Measurements from ENCODE around the gene GREM1. TPM values are rescaled to one million over a fixed set of nuclear protein-coding genes. Genes with fewer than 3 reads are reported as not detected.

GREM1 gene
- total and polyA plus RNA-seq, 2 of the 8 experiments (the other 6 are each of a cell fraction or from before 2014, with no cell fraction given) = 0.12 to 1.1 TPM

GRCh38 chr15:32723171-32723948 lies 5.6 kb downstream of the GREM1 start:
- DNase-seq (ENCODE audit: low read depth in 1 of 2, low spot score in 2 of 2) (no peak), FAIRE-seq (no peak)
- no peak overlapping the region for H4K8ac ChIP-seq (ENCODE audit: extremely low read depth, insufficient read depth, low read length)
- ChIA-PET POLR2A (ENCODE audit: partially characterized antibody) (no interaction called here), CTCF (ENCODE audit: partially characterized antibody) (interaction anchor here (0.6 to 2.9 kb wide), 4 partner anchors 61 to 435 kb away, joined by 3 to 12 read pairs (median 3); no protein-coding TSS in a partner anchor)
- no peak overlapping the region for H3K56ac ChIP-seq (replicated peaks; ENCODE audit: insufficient read length, low read depth, low read length)
- peaks cover 15 to 29% (median 23%) of the 10 kb centered on the region in 4 experiments for H3K27me3 ChIP-seq (replicated peaks in 1 of 4; ENCODE audit: control insufficient read depth in 3 of 4, extremely low read depth in 1 of 4, insufficient read depth in 3 of 4, low read length in 3 of 4)
- no peak for TF ChIP-seq GABPA (IDR thresholded peaks at IDR 0.05; ENCODE audit: borderline replicate concordance, insufficient read depth, low read length)
- no peak for TF ChIP-seq SRF (IDR thresholded peaks at IDR 0.05; ENCODE audit: low read depth, low read length)
- no peak for TF ChIP-seq RNF2 (IDR thresholded peaks at IDR 0.05; ENCODE audit: borderline replicate concordance, low read depth, low read length, missing control alignments, poor library complexity, severe bottlenecking)
- TF ChIP-seq KDM1A (IDR thresholded peaks at IDR 0.05; ENCODE audit: borderline replicate concordance, low read length) = no peak
- TF ChIP-seq POLR2A (IDR thresholded peaks at IDR 0.05; ENCODE audit: control extremely low read depth in 1 of 2, low read depth in 2 of 2, low read length in 2 of 2) = no peak
- no peak for TF ChIP-seq EGR1 (IDR thresholded peaks at IDR 0.05; ENCODE audit: borderline replicate concordance, low read depth, low read length)
- H3K4me3 ChIP-seq (ENCODE audit: extremely low read depth in 1 of 4, insufficient read depth in 2 of 4, low read depth in 3 of 4, low read length in 4 of 4) = no peak overlapping the region
- no peak overlapping the region for H3K4me2 ChIP-seq (ENCODE audit: insufficient read depth in 1 of 2, low read depth in 2 of 2, low read length in 2 of 2)
- no peak overlapping the region for H4K5ac ChIP-seq (ENCODE audit: insufficient read length, low read depth, low read length)
- H3K36me3 ChIP-seq (ENCODE audit: control insufficient read depth in 2 of 4, insufficient read depth in 4 of 4, low read length in 3 of 4) = no peaks in the 10 kb centered on the region; a peak in 1 of 8 replicates
- H4K91ac ChIP-seq (replicated peaks; ENCODE audit: insufficient read length, low read length) = no peak overlapping the region
- H2BK15ac ChIP-seq (ENCODE audit: low read length) = no peak overlapping the region
- no peak overlapping the region for H2BK120ac ChIP-seq (replicated peaks; ENCODE audit: low read depth, low read length)
- no peak overlapping the region for H2AFZ ChIP-seq (ENCODE audit: low read length)
- H2BK5ac ChIP-seq (ENCODE audit: low read depth, low read length) = no peak overlapping the region
- peaks cover 0 to 2% of the 10 kb centered on the region in 2 experiments for H4K20me1 ChIP-seq (replicated peaks in 1 of 2; ENCODE audit: control insufficient read depth in 1 of 2, insufficient read depth in 2 of 2, low read length in 2 of 2)
- peaks cover 0 to 6% (median 5%) of the 10 kb centered on the region in 4 experiments; a peak in 6 of 7 replicates for H3K4me1 ChIP-seq (replicated peaks in 1 of 4; ENCODE audit: control insufficient read depth in 3 of 4, insufficient read depth in 4 of 4, low read length in 3 of 4)
- no peak overlapping the region for H3K9ac ChIP-seq (replicated peaks in 1 of 4; ENCODE audit: extremely low read depth in 1 of 4, low read depth in 3 of 4, low read length in 3 of 4)
- no peak overlapping the region for H3K27ac ChIP-seq (ENCODE audit: low read depth, low read length)
- no peak overlapping the region for H2AK5ac ChIP-seq (ENCODE audit: low read depth, low read length)
- no peak overlapping the region for H3K23ac ChIP-seq (ENCODE audit: insufficient read length)
- H3K4ac ChIP-seq (replicated peaks; ENCODE audit: insufficient read length, low read depth, low read length) = no peak overlapping the region
- no peak overlapping the region for H3K14ac ChIP-seq (ENCODE audit: insufficient read length)
- H2BK20ac ChIP-seq (ENCODE audit: low read length) = no peak overlapping the region
- no peaks in the 10 kb centered on the region for H3K79me2 ChIP-seq (ENCODE audit: control insufficient read depth in 1 of 2, insufficient read depth in 2 of 2, low read length in 2 of 2)
- no peak overlapping the region; the same call in 1 of the 2 replicates for H2BK12ac ChIP-seq (ENCODE audit: low read depth, low read length)
- H3K23me2 ChIP-seq (ENCODE audit: low read depth, low read length) = peaks cover 10% of the 10 kb centered on the region; the same call in 1 of the 2 replicates
- WGBS, 2 experiments (ENCODE audit: extremely low coverage in 1 of 2, insufficient coverage in 1 of 2, insufficient read length in 1 of 2, insufficient replicate concordance in 2 of 2, low coverage in 1 of 2, low lambda C conversion rate in 2 of 2, missing lambda C conversion rate in 1 of 2) = 92% methylated on average over 2 of the region's 2 CpGs; no CpG with 5 or more reads in 1 of the 2 experiments
- H3K9me3 ChIP-seq (ENCODE audit: insufficient read depth in 2 of 2, low read depth in 1 of 2, low read length in 1 of 2) = no peaks in the 10 kb centered on the region
- H3K79me1 ChIP-seq (ENCODE audit: low read depth, low read length) = no peaks in the 10 kb centered on the region
- no peak overlapping the region for H3K18ac ChIP-seq (ENCODE audit: extremely low read depth, low read length)

Measured in H1 (cell line).